ENCODE results near the gene MYOM3. TPM values are rescaled to one million over a fixed set of nuclear protein-coding genes. Genes with fewer than 3 reads are reported as not detected.

The MYOM3 gene
- total RNA-seq, 2 experiments from 2014 or later: not detected

Other genes with a start within 250 kb of the MYOM3 start
- 1 to 10 TPM; 5.3 to 5.4 TPM for gene FUCA1, start 243.8 kb downstream of the MYOM3 start, total RNA-seq
- gene CNR2, start 198.8 kb downstream of the MYOM3 start, total RNA-seq: not detected
- 100 to 1,000 TPM; 116 to 120 TPM for gene PNRC2, start 152.3 kb downstream of the MYOM3 start, total RNA-seq
- 100 to 1,000 TPM; 175 to 184 TPM for gene SRSF10, start 131.8 kb downstream of the MYOM3 start, total RNA-seq
- not detected for gene IL22RA1, start 31.0 kb upstream of the MYOM3 start, total RNA-seq
- gene IFNLR1, start 75.2 kb upstream of the MYOM3 start, total RNA-seq: 1 to 10 TPM; 6.2 to 10.0 TPM
- gene GRHL3, start 207.2 kb upstream of the MYOM3 start, total RNA-seq: not detected

Measured in activated CD4-positive, alpha-beta memory T cell treated with anti-CD3 and anti-CD28 coated beads for 36 hours (primary cell).